Measurements from ENCODE around the gene ABHD2.

DNA sequence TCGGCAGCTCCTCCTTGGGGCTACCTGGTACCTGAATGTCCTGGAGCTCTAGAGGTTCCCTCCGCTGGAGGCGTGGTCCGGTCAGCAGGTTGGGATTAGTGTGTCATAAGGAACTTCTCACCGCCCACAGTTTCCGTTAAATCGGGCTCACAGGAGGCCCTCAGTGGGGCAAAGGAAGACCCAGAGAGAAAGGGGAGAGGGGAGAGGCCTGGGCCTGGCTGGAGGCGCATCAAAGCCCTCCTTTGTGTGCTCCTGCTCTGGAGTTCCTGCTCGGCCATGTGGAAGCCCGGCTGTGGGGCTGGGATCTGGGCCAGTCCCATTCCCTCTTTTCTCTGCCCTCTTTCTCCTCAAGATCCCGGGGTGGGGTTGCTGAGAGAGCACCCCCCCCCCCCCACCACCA lies 133.3 kb downstream of the ABHD2 start, which contains the start of gene RLBP1:
- TF ChIP-seq, protein P1, sequence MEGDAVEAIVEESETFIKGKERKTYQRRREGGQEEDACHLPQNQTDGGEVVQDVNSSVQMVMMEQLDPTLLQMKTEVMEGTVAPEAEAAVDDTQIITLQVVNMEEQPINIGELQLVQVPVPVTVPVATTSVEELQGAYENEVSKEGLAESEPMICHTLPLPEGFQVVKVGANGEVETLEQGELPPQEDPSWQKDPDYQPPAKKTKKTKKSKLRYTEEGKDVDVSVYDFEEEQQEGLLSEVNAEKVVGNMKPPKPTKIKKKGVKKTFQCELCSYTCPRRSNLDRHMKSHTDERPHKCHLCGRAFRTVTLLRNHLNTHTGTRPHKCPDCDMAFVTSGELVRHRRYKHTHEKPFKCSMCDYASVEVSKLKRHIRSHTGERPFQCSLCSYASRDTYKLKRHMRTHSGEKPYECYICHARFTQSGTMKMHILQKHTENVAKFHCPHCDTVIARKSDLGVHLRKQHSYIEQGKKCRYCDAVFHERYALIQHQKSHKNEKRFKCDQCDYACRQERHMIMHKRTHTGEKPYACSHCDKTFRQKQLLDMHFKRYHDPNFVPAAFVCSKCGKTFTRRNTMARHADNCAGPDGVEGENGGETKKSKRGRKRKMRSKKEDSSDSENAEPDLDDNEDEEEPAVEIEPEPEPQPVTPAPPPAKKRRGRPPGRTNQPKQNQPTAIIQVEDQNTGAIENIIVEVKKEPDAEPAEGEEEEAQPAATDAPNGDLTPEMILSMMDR (IDR thresholded peaks at IDR 0.05; ENCODE audit: low read length) = no peak
- no peak for TF ChIP-seq EZH2 (IDR thresholded peaks at IDR 0.05; ENCODE audit: borderline replicate concordance, low read length)

Measured in OCI-LY1 (cell line).